Left ventricle myocardium superior (tissue), 1 donor: ENCODE results near the gene PRND. TPM values are rescaled to one million over a fixed set of nuclear protein-coding genes. Genes with fewer than 3 reads are reported as not detected.
A peak's percentile ranks its signal among the peaks of the same experiment; 100 is the strongest.
"Not testable (repeated sequence)": the region's sequence is repeated elsewhere in the genome, so short reads cannot be mapped to it uniquely, and the experiment has no call there.

Experiments
- ATAC-seq: fragments of 200-7000 bp; cut with Tn5 transposase; one replicate; pipeline ENCODE4 v1.9.1; 2020; ENCODE audit warnings: mild to moderate bottlenecking, moderate library complexity
- DNase-seq: peaks from one replicate; pipeline ENCODE4 v3.0.0-alpha.2; 2020
- intact Hi-C: fragments of 100-400 bp; cut with micrococcal nuclease; formaldehyde crosslinking; loops from one replicate; pipeline ENCODE4 v1.11.0; 2022
- total RNA-seq: library from RNA; stranded (reverse); fragmentation: NEBNext Ultra II Directional; extraction: Animal tissue kit (Norgen Biotek cat#: 25700); gene quantifications from one replicate; pipeline ENCODE4 v1.2.1, GENCODE V29; 2021
- donor health status: DM: no; HTN: yes; CAD: no; lungs with severe emphysema.

Gene PRND
- total RNA-seq, 1 donor from 2014 or later, result not detected

DNA sequence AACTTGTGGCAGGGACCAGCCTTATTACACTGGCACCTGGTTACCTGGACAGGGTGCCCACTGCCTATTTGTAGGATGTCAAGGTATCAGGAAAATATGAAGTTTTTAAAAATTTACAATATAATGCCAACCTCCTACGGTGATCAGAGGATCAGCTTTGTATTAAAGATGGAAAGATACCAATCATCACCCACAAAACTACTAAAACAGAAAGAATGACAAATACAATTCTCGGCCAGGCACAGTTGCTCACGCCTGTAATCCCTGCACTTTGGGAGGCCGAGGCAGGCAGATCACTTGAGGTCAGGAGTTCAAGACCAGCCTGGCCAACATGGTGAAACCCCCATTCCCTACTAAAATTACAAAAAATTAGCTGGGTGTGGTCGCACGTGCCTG, 18.4 kb upstream of the PRND start:
- intact Hi-C loops, result no loop called here
- ATAC-seq (no peak), DNase-seq (no peak)

DNA sequence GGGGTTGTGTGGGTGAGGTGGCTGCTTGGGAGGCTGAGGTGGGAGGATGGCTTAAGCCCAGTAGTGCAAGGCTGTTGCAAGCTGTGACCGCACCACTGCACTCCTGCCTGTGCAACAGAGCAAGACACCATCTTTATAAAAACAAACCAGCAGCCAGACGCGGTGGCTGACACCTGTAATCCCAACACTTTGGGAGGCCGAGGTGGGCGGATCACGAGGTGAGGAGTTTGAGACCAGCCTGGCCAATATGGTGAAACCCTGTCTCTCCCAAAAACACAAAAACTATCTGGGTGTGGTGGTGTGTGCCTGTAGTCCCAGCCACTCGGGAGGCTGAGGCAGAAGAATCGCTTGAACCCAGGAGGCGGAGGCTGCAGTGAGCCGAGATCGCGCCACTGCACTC, 14.8 kb upstream of the PRND start:
- ATAC-seq, DNase-seq, intact Hi-C loops: not testable (repeated sequence)

DNA sequence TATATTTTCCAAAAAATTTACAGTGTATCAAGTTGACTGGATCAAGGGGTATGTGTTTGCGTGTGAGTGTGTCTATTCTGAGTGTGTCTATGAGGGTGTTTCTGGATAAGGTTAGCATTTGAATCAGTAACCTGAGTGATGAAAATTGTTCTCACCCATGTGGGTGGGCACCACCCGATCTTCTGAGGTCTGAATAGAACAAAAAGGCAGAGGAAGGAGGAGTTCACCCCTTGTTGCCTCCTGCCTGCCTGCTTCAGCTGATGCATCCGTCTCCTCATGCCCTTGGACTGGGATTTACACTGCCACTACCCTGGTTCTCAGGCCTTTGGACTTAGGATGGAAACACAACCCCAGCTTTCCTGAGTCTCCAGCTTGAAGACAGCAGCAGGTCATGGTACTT, 13.7 kb upstream of the PRND start:
- no peak for ATAC-seq
- intact Hi-C loops, result no loop called here
- no peak for DNase-seq

DNA sequence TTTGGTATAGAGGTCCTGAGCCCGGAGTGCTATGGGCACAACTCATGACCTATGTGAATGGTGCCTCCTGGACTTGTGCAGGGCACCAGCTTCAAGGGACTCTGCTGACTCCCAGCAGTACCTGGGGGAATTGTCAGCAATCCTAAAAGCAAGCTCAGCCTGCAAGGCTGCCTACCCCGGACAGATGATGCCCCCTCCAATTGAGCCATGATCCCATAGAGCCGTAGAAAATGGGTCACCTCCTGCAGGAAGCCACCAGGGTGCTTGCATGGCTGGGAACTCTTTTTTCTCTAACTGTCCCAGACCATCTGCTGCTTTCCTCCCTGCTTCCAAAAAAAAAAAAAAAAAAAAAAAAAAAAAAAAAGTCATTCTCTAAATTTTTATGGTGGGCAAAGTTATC, 12.9 kb upstream of the PRND start:
- DNase-seq, result no peak
- intact Hi-C loops, result no loop called here
- no peak for ATAC-seq

DNA sequence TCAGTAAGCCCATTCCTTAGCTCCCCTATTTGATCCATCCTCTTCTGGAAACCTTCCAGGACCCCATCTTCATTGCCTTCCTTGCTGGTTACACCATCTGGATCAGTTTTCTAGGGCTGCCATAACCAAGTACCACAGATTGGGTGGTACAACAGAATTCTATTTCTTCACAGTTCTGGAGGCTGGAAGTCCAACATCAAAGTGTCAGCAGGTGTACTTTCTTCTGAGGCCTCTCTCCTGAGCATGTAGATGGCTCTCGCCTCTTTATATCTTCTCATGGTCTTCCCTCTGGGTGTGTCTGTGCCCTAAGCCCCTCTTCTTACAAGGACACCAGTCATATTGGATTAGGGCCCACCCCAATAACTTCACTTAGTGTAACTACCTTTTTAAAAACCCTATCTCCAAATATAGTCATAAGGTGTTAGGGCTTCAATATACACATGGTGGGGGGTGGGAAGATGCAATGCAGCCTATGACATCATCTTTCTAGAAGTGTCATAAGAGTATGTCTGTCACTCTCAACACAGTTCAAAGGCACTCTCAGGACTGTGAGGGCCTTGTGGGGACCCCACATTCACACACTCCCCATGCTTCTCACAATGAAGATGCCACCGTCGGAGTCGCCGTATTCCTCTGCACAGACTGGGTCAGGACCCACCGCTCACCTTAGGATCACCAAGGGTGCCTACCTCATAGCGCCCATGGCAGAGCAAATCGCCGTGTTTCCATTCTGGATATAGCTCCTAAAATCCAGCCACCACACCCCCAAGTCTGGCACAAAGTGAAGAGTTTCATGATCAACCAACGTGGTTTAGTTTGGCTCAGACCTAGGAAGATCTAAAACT, 12.2 kb upstream of the PRND start:
- DNase-seq, result no peak

DNA sequence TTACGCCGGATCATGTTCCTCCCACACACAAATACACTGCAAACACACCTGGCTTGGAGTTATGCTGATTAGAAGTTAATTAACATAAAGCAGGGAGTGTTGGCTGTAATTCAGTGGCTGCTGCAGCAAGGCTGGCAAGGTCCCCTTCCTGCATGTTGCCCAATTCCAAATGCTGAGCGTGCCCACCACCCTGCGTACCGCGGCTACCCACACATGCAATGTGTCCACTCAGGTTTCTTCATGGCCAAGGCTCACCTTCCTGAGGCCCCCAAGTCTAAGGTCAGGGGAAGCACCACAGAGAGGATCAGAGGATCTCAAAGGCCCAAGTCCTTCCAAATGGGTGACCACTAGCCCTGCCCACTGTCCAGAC, 11.6 kb upstream of the PRND start:
- intact Hi-C loops, result no loop called here
- no peak for ATAC-seq
- no peak for DNase-seq

More for the DNA sequence above, 12.2 kb upstream of the PRND start:
- intact Hi-C loops, result no loop called here
- no peak for ATAC-seq

DNA sequence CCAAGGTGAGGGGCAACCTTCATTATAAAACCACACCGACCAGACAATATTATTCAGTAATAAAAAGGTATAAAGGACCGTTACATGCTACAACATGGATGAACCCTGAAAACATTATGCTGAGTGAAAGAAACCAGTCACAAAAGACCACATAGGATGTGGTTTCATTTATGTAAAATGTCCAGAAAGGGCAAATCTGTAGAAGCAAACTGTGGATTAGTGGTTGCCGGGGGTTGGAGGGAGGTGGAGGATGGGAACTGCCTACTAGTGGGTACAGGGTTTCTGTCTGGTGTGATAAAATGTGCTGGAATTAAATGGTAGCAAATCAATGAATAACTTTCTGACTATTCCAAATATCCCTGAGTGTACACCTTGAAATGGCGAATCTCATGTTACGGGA, 10.2 kb upstream of the PRND start:
- no peak for DNase-seq
- intact Hi-C loops, result no loop called here
- no peak for ATAC-seq

DNA sequence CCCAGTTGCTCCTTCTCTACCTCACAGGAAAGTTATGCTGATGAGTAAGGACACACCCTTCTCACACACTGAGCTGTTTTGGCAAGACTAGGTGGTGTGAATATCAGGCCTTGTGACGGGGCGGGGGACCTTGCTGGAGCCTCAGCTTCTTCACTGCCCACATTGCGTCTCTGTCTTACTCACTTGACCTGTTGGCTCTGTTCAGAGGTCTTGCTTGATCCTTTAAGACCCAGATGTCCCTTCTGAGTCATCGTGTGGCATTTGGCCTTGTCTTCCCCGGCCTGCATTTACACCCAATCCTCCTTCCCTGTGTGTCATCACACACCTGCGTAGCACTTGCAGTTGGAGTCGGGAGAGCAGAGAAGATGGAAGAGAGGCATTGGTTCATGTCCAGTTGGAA, 8.3 kb upstream of the PRND start:
- DNase-seq, result no peak
- no peak for ATAC-seq
- intact Hi-C loops, result no loop called here

DNA sequence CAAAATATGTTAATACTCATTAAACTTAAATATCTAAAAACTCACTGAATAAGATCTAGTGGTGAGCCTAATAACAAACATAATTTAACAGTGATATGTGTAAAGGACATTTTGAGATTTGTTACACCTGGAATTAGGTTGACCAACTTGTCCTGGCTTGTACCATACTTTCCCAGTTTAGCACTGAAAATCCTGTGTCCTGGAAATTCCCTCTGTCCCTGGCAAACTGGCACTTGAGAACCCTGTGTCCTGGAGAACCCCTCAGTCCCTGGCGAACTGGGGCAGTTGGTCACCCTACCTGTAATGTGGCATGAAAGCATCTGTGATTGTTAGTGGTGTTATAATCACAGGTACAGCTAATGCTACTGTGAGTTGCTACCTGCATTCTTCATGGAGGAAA, 6.9 kb upstream of the PRND start:
- DNase-seq (no peak), ATAC-seq (no peak)
- intact Hi-C loops, result no loop called here

DNA sequence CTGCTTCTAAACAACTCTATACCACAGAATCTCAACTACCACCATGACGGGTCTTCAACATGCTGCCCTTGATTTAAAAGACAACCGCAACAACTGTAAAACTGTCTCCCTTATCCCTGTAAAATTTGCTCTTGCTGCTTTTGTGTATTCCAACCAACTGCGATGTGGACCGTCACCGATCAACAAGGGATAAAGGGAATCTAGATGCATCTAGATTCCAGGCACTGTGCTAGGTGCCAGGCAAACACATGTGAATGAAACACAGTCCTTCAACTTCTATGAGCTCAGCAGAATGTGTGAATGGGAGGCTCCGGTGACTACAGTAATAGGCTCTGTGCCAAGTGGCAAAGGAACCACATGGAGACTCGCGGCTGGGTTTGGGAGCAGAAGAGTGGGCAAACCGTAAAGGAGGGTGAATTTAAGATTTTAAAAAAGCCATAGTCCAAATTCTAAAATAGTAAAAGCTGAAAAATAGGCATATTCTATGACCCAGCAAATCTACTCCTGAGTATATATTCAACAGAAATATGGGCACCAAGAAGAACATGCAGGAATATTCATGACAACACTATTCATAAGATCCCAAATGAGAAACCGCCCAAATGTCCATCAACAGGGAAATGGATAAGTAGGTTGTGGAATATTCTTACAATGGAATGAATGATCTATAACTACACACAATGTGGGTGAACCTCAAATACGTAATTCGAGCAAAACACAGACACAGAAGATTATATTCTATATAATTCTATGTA, 3.7 kb upstream of the PRND start:
- DNase-seq, result no peak
- ATAC-seq, result no peak
- intact Hi-C loops, result no loop called here

DNA sequence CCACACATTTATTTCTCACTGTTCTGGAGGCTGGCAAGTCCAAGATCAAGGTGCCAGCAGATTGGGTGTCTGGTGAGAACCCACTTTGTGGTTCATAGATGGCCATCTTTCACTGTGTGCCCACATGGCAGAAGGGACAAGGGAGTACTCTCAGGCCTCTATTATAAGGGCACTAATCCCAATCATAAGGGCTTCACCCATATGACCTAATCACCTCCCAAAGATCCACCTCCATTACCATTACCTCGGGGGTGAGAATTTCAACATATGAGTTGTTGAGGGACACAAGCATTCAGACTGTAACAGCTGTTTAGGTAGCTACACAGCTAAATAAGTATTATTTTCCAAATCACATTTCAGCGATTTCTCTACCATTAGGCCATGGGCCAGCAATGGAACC, 2.5 kb upstream of the PRND start:
- no peak for DNase-seq
- ATAC-seq, result no peak
- intact Hi-C loops, result no loop called here

DNA sequence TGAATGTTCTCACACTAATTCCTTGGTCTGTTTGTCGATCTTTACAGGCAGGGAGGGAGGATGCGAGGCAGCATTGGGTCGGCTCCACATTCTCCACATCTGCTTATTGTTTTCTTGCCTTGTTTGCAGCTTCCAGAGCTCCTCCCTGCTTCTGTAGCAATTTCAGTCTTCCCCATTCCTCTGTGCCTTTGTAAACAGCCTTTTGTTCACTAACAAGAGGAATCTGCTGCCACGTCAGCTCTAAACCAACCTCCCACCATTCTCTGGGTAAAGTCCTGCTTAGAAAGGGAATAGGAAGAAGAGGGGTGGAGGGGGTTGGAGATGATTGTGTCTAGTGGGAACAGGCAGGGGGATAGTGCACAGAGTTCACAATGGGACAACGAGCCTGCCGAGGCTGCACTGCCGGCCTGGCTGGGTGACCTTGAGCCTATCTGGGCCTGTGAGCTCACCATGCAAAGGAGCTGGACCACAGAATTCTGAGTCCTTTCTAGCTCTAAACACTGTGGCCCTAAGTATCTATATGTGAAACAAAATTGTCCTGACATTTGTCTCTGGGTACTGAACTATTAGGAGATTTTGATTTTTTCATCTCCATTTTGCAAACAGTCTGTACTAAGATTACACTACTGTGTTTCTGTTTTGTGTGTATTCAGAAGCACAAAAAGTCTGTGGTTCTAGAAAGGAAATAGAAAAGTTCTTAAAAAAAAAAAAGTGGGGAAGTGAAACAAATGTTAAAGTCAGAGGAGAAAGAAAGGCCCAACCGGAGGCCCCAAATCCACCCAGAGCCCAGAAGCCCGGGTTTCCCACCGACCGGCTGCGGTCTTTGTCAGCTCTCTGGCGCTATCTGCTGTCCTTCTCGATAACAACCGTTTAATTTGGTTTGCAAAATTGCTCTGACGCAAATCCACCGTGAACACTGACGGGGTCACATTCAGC, 1.4 kb upstream of the PRND start:
- ATAC-seq (peak; percentile 90), DNase-seq (peak; percentile 79)
- intact Hi-C loops, result loop anchor here (1.0 kb wide), 1 partner anchor 113 kb away; no protein-coding TSS in a partner anchor

DNA sequence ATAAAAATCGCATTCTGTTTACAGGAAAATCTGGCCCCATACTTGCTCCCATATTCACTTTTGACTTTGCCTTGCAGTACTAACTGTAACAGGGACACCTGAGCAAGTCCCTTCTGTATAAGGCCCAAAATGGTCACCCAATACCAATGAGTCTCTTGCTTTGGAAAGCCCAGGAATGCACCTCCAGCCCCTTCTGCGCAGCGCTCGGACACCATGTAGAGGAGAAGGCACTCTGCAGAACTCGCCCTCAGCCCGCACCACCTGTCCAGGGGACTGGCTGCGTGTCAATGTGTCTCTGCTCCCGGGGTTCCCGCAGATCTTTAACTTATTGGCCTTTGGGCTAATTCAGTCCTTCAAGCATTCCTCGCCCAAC, 746 bp upstream of the PRND start:
- intact Hi-C loops, result loop anchor here (1.0 kb wide), 1 partner anchor 114 kb away; no protein-coding TSS in a partner anchor
- peak; percentile 20 for ATAC-seq
- no peak for DNase-seq

DNA sequence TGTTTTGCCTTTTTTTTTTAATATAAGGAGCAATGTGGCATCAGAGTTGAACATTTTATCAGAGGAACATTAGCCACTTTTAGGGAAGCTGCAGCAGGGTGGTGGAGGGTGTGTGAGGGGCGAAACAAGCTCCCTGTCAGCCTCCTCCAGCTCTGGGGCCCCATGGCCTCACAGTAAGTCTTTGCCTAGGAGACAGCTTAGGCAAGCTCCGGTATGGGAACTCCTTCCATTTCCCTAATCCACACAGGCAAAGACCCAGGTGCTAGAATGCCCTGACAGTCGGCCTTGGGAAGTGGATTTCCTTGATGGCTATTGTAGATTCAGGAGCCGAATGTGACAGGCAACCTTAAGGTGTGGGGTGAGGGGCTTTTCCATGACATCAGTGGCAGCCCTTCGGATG, 862 bp downstream of the PRND start:
- intact Hi-C loops, result no loop called here
- ATAC-seq, result no peak
- no peak for DNase-seq

DNA sequence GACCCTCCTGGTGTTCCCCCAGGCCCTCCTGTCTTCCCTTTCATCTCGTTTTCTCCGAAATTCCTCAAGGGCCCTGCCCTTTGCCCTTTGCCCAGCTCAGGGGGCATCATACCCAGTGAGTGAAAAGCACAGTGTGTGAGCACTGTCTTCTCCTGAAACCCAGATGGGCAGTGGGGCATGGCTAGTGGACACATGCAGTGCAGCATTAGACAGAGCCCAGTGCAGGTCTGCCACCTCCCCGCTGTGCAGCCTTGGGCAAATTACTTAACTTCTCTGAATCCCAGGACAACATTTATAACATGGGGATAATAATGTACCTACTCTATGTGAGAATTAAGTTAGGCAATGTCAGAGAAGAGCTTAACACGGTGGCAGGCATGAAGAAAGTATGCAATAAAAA, 1.3 kb downstream of the PRND start:
- ATAC-seq (no peak), DNase-seq (no peak)
- intact Hi-C loops, result no loop called here

DNA sequence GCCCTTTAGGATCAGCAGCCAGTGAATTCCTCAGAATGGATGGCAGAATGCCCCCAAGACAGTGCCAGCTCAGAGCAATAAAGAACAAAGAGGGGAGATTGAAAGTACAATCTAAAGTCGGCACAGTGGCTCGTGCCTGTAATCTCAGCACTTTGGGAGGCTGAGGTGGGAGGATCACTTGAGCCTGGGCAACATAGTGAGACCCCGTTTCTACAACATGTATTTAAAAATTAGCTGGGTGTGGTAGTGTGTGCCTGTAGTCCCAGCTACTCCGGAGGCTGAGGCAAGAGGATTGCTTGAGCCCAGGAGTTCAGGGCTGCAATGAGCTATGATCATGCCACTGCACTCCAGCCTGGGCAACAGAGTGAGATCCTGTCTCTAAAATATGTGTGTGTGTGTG, 1.8 kb downstream of the PRND start:
- intact Hi-C loops, DNase-seq, ATAC-seq: not testable (repeated sequence)

DNA sequence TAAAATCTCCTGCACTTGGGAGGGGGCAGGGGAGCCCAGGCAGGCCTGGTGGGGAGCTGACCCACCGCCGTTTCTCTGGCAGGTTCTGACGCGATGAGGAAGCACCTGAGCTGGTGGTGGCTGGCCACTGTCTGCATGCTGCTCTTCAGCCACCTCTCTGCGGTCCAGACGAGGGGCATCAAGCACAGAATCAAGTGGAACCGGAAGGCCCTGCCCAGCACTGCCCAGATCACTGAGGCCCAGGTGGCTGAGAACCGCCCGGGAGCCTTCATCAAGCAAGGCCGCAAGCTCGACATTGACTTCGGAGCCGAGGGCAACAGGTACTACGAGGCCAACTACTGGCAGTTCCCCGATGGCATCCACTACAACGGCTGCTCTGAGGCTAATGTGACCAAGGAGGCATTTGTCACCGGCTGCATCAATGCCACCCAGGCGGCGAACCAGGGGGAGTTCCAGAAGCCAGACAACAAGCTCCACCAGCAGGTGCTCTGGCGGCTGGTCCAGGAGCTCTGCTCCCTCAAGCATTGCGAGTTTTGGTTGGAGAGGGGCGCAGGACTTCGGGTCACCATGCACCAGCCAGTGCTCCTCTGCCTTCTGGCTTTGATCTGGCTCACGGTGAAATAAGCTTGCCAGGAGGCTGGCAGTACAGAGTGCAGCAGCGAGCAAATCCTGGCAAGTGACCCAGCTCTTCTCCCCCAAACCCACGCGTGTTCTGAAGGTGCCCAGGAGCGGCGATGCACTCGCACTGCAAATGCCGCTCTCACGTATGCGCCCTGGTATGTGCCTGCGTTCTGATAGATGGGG, 3.0 kb downstream of the PRND start:
- DNase-seq, result no peak

DNA sequence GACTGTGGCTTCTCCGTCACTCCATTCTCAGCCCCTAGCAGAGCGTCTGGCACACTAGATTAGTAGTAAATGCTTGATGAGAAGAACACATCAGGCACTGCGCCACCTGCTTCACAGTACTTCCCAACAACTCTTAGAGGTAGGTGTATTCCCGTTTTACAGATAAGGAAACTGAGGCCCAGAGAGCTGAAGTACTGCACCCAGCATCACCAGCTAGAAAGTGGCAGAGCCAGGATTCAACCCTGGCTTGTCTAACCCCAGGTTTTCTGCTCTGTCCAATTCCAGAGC, 3.5 kb downstream of the PRND start:
- no peak for DNase-seq
- intact Hi-C loops, result no loop called here
- no peak for ATAC-seq

More for the DNA sequence above, 3.0 kb downstream of the PRND start:
- intact Hi-C loops, result no loop called here
- ATAC-seq, result no peak
